Thyroid gland (tissue), 4 donors: ENCODE results near the gene POU3F3. TPM values are rescaled to one million over a fixed set of nuclear protein-coding genes. Genes with fewer than 3 reads are reported as not detected.

Source experiments
- DNase-seq, 2 donors: peaks; one replicate each; pipeline ENCODE4 v3.0.0-alpha.2; 2019
- H3K27ac ChIP-seq, 3 donors: fragments of 200-600 bp; sonication (generic); 1 replicate in 2 of 3; 2 replicates in 1 of 3; pipeline ENCODE4 v1.5.1; 2016 to 2019; ENCODE audit warnings: mild to moderate bottlenecking in 1 of 3, moderate library complexity in 1 of 3
- H3K27me3 ChIP-seq: fragments of 200-600 bp; sonication (generic); one replicate; pipeline ENCODE4 v1.5.1; 2019
- H3K36me3 ChIP-seq, 2 donors: fragments of 200-600 bp; sonication (generic); one replicate each; pipeline ENCODE4 v1.5.1; 2016 to 2019
- H3K4me1 ChIP-seq, 2 donors: fragments of 200-600 bp; sonication (generic); one replicate each; pipeline ENCODE4 v1.5.1; 2017 to 2019
- H3K4me3 ChIP-seq, 3 donors: fragments of 200-600 bp; sonication (generic); replicated peaks in 1 of 3; 1 replicate in 2 of 3; 2 replicates in 1 of 3; pipeline ENCODE4 v1.5.1; 2016; ENCODE audit warnings: mild to moderate bottlenecking in 1 of 3
- H3K9me3 ChIP-seq: fragments of 200-600 bp; sonication (generic); one replicate; pipeline ENCODE4 v1.5.1; 2017
- POLR2A ChIP-seq, 2 donors: fragments of 450-650 bp; IDR thresholded peaks; one replicate each; pipeline ENCODE4 v1.6.1; 2017; ENCODE audit warnings: antibody characterized with exemption in 2 of 2, mild to moderate bottlenecking in 2 of 2, moderate library complexity in 1 of 2
- WGBS, 2 donors: methylation state at CpG; one replicate each; pipeline ENCODE4 v1.1.5; 2017; 5-methylcytosine and 5-hydroxymethylcytosine counted together
- intact Hi-C: fragments of 100-400 bp; cut with DNase I; formaldehyde crosslinking; loops from one replicate; pipeline ENCODE4 v1.15.1; 2023
- total RNA-seq, 4 donors: library from RNA; depleted of rRNA; stranded (reverse); fragments of >200 nt; gene quantifications; one replicate each; pipeline ENCODE4 v1.2.3, GENCODE V29; 2016
- TF ChIP-seq, protein P1 (sequence below), 6 experiments: fragments of 200-600 bp in 3 of 6; fragments of 450-650 bp in 3 of 6; sonication (generic) in 3 of 6; IDR thresholded peaks; one replicate each; pipeline ENCODE4 v1.5.1; 2016 to 2019; ENCODE audit warnings: antibody characterized with exemption in 6 of 6, mild to moderate bottlenecking in 2 of 6, inconsistent platforms in 1 of 6, moderate library complexity in 1 of 6

The POU3F3 gene
- total RNA-seq, 4 donors from 2014 or later, result 0.22 TPM; not detected in 3

GRCh38 chr2:104883357-104883756 lies 29.4 kb downstream of the POU3F3 start:
- Histone ChIP-seq H3K27me3 (peaks cover 6% of the 10 kb centered on the region), H3K36me3 (no peaks in the 10 kb centered on the region), H3K9me3 (no peaks in the 10 kb centered on the region), H3K4me3 (no peak overlapping the region), H3K4me1 (no peaks in the 10 kb centered on the region), H3K27ac (no peak overlapping the region)
- DNase-seq, result no peak
- TF ChIP-seq POLR2A (IDR thresholded peaks at IDR 0.05), result no peak
- TF ChIP-seq, protein P1, sequence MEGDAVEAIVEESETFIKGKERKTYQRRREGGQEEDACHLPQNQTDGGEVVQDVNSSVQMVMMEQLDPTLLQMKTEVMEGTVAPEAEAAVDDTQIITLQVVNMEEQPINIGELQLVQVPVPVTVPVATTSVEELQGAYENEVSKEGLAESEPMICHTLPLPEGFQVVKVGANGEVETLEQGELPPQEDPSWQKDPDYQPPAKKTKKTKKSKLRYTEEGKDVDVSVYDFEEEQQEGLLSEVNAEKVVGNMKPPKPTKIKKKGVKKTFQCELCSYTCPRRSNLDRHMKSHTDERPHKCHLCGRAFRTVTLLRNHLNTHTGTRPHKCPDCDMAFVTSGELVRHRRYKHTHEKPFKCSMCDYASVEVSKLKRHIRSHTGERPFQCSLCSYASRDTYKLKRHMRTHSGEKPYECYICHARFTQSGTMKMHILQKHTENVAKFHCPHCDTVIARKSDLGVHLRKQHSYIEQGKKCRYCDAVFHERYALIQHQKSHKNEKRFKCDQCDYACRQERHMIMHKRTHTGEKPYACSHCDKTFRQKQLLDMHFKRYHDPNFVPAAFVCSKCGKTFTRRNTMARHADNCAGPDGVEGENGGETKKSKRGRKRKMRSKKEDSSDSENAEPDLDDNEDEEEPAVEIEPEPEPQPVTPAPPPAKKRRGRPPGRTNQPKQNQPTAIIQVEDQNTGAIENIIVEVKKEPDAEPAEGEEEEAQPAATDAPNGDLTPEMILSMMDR (IDR thresholded peaks at IDR 0.05), result no peak
- WGBS, 2 donors, result 77 to 85% methylated on average over 3 of the region's 3 CpGs
- intact Hi-C loops, result no loop called here

DNA sequence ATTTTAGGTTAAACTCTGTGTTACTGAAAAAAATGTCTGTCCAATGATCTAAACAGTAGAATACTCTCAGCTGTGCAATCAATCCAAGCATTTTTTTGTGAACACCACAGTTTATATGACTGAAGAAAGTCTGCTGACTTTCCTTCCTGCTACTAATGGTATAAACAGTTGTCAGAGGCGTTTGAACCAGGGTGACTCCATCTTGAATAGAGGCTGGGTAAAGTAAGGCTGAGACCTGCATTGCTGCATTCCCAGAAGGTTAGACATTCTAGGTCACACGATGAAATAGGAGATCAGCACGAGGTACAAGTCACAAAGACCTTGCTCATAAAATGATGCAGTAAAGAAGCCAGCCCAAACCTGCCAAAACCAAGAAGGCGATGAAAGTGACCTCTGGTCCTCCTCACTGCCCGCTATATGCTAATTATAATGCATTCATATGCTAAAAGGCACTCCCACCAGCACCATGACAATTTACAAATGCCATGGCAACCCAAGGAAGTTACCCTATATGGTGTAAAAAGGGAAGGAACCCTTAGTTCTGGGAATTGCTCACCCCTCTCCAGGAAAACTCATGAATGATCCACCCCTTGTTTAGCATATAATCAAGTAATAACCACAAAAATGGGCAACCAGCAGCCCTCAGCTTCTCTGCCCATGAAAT lies 31.3 kb downstream of the POU3F3 start:
- 82 to 93% methylated on average over 5 of the region's 5 CpGs for WGBS, 2 donors
- H3K4me1 ChIP-seq, result no peaks in the 10 kb centered on the region
- H3K27me3 ChIP-seq, result no peaks in the 10 kb centered on the region
- intact Hi-C loops, result no loop called here
- no peak for TF ChIP-seq POLR2A (IDR thresholded peaks at IDR 0.05)
- TF ChIP-seq, protein P1 (IDR thresholded peaks at IDR 0.05), result no peak
- no peaks in the 10 kb centered on the region for H3K36me3 ChIP-seq
- no peak for DNase-seq
- no peaks in the 10 kb centered on the region for H3K9me3 ChIP-seq
- H3K27ac ChIP-seq, result no peak overlapping the region
- no peak overlapping the region for H3K4me3 ChIP-seq

GRCh38 chr2:104887676-104888075 lies 33.8 kb downstream of the POU3F3 start:
- no peak for DNase-seq
- H3K4me1 ChIP-seq, result no peaks in the 10 kb centered on the region
- 59 to 83% methylated on average over 6 of the region's 6 CpGs for WGBS, 2 donors
- intact Hi-C loops, result no loop called here
- no peak overlapping the region for H3K4me3 ChIP-seq
- no peaks in the 10 kb centered on the region for H3K36me3 ChIP-seq
- TF ChIP-seq, protein P1 (IDR thresholded peaks at IDR 0.05), result no peak
- no peak for TF ChIP-seq POLR2A (IDR thresholded peaks at IDR 0.05)
- no peaks in the 10 kb centered on the region for H3K9me3 ChIP-seq
- no peaks in the 10 kb centered on the region for H3K27me3 ChIP-seq
- no peak overlapping the region for H3K27ac ChIP-seq

DNA sequence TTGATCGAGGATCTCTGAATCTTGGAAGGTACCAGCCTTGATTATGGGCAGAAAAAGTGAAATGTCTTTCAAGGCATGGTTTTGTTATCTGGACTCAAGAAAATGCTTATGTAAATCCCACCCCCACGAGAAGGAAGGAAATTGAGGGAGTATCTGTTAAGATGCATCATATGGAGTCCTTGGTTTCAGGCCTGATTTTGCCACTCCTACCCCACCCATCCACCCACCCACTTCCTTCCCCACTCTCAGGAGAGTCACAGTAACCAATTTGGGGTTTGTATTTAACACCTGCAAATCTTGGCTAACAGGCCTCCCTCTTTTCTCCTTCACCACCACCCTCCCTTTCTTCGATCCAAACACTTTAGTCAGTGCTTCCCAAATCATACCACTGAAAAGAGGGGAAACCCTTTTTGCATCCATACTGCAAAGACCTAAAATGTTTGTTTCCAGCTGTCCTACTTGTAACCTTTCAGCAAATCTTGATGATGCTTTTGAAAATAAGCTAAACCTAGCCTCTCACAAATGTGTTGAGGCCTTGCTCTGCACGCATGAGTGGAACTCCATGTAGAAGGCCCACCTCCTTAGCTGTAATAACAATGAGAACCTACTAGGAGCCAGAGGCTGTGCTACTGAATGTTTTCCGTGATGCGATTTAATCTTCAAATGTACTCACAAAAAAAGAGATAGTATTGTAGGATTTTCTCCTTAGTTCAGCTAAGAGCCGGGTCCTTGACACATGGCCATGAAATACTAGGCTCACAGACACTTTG lies 34.8 kb downstream of the POU3F3 start:
- Histone ChIP-seq H3K4me3 (no peak overlapping the region), H3K9me3 (no peaks in the 10 kb centered on the region), H3K27me3 (no peaks in the 10 kb centered on the region), H3K36me3 (no peaks in the 10 kb centered on the region), H3K27ac (no peak overlapping the region), H3K4me1 (no peaks in the 10 kb centered on the region)
- TF ChIP-seq, protein P1 (IDR thresholded peaks at IDR 0.05), result no peak
- no peak for TF ChIP-seq POLR2A (IDR thresholded peaks at IDR 0.05)
- intact Hi-C loops, result no loop called here
- WGBS, 2 donors, result 55 to 58% methylated on average over 7 of the region's 7 CpGs
- no peak for DNase-seq
